Nucleus accumbens (tissue), 56 donors: ENCODE measurements around the gene EIF2S3.

ENCODE experiments used
- DNase-seq, 56 donors: peaks; one replicate each; lab custom pipeline; 2025; lab: John Stamatoyannopoulos, UW

The EIF2S3 gene

GRCh38 chrX:24124244-24124799, 69.6 kb downstream of the EIF2S3 start:
- no peak for DNase-seq

GRCh38 chrX:24125028-24125612, 70.4 kb downstream of the EIF2S3 start:
- DNase-seq, result no peak
